CD4-positive, alpha-beta T cell treated with Interleukin-6 for 4 hours (primary cell): ENCODE data around the gene LBR.

Source experiments
- DNase-seq: peaks from one replicate; pipeline ENCODE4 v3.0.0-alpha.2; 2020; ENCODE audit warnings: mixed read lengths

The LBR gene

DNA sequence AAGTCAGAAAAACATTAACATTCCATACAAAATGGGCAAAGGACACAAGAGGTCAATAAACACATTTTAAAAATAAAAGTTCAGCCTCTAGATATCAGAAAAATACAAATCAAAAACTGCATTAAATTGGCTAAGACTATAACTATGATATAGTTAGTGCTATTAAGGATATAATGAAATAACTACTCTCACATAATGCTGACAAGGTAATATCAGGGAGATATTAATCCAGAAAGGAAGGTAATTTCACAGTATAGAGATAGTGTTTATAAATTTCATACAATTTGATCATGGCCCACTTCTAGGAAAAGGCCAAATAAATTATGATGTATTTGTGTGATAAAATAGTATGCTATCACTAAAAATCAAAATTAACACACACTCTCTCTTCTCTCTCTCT, 61.8 kb downstream of the LBR start:
- no peak for DNase-seq

DNA sequence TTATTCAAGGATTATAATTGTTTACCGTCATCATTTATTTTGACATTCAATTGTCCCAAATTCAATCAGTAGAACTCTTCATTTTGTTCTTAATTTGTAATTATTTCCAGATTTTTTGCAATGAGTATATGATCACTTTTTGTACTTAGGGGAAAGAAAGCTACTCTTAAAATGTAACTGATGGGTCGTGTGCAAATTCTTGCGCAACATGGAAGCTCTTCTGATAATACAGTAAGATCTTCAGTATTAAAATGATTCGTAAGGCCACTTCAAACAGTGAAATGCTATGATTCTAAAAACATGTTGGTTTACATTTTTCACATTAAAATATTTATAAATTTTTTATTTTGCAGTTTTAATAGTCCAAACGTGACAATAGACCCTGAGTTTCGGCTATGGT, 63.4 kb downstream of the LBR start:
- DNase-seq: no peak

DNA sequence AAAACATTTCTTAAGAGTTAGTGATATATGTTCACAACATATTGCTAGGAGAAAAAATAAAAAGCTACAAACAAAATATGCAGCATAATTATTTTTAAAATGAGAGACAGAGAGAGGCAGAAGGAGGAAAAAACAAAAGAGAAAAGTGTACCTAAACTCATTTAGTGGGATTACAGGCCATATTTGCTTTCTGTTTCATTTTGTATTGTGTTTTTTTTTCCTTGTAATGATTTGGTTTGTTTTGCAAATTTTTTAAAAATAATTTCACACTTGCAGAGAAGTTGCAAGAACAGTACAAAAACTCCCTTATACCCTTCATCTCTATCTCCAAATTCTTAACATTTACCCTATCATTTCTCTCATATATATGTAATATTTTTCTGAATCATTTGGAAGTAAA, 65.0 kb downstream of the LBR start:
- DNase-seq: no peak

DNA sequence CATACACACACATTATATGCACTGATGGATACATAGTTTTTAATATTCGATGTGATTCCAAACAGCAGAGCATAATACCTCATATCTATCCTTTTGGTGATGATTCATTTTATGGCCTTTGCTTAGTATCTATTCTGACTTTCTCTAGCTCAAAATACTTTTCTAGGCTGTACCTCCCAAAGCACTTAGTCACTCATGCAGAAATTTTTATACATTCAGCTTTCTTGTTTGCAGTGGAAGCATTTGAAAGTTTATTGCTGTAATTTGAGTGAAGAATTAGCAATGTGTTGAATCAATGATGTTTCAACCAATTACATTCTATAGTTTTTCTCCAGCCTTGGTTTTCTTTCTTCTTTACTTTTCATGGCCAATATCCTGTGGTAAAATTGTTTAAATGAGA, 66.7 kb downstream of the LBR start:
- no peak for DNase-seq

DNA sequence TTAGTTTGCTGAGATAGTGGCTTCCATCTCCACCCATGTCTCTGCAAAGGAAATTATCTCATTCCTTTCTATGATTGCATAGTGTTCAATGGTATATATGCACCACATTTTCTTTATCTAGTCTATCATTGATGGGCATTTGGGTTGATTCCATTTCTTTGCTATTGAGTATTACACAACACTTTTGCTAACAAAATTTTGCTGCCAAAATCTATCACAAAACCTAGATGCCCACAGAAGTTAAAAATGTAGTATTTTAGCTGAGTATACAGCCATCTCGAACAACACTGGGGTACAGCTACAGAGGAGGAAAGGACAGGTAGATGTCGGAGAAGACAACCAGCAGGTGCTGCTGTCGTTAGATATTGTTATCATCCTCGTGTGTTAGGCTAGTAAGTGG, 67.7 kb downstream of the LBR start:
- DNase-seq: no peak

DNA sequence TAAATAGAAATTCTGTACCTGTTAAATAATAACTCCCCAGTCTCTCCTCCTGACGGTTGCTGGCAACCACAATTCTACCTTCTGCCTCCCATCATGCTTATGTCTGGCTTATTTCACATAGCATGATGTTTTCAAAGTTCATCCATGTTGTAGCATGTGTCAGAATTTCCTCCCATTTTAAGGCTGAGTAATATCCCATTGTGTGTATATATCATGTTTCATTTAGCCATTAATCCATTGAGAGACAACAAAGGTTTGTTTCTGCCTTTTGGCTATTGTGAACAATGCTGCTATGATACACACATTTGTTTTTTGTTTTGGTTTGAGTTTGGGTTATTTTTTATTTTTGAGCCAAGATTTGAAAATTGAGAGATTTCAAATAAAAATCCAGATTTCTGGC, 72.0 kb downstream of the LBR start:
- DNase-seq: no peak

DNA sequence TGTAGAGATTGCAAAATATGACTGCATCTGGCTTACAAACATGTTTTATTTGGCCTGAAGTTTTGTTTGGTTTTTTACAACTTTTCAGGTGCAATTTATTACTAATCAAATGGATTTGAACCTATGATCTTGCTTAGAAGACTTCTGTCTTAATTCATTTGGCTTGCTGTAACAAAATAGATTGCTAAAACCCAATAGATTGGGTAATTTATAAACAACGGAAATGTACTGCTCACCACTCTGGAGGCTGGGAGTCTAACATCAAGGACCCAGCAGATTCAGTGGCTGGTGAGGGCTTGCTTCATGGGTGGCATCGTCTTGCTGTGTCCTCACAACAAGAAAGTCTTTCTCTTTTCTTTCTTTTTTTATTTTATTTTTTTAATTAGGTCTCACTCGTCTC, 72.9 kb downstream of the LBR start:
- no peak for DNase-seq
